Measurements from ENCODE around the gene MORN1.

DNA sequence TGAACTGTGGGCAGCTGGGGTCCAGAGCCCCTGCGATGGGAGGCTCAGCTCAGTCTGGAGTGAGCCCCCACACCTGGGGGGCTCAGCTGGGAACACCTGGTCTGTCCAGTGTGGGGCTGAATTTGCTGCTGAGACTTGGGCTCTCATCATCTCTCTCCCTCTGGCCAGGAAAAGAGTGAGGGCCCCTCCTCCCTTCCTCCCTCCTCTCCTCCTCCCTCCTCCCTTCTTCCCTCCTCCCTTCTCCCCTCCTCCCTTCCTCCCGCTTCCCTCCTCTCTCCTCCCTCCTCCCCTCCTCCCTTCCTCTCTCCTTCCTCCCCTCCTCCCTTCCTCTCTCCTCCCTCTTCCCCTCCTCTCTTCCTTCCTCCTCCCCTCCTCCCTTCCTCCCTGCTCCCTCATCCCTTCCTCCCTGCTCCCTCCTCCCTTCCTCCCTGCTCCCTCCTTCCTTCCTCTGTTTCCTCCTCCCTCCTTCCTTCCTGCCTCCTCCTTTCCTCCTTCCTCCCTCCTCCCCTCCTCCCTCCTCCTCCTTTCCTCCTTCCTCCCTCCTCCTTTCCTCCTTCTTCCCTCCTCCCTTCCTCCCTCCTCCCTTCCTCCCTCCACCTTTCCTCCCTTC lies 44.5 kb upstream of the MORN1 start:
- TF ChIP-seq, protein P1, sequence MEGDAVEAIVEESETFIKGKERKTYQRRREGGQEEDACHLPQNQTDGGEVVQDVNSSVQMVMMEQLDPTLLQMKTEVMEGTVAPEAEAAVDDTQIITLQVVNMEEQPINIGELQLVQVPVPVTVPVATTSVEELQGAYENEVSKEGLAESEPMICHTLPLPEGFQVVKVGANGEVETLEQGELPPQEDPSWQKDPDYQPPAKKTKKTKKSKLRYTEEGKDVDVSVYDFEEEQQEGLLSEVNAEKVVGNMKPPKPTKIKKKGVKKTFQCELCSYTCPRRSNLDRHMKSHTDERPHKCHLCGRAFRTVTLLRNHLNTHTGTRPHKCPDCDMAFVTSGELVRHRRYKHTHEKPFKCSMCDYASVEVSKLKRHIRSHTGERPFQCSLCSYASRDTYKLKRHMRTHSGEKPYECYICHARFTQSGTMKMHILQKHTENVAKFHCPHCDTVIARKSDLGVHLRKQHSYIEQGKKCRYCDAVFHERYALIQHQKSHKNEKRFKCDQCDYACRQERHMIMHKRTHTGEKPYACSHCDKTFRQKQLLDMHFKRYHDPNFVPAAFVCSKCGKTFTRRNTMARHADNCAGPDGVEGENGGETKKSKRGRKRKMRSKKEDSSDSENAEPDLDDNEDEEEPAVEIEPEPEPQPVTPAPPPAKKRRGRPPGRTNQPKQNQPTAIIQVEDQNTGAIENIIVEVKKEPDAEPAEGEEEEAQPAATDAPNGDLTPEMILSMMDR (IDR thresholded peaks at IDR 0.05; ENCODE audit: low read depth, low read length) = no peak
- no peak for TF ChIP-seq EZH2phosphoT487 (IDR thresholded peaks at IDR 0.05; ENCODE audit: low read depth)

Measured in OCI-LY3 (cell line).